Measurements from ENCODE around the gene ASPHD1.

ASPHD1 gene

DNA sequence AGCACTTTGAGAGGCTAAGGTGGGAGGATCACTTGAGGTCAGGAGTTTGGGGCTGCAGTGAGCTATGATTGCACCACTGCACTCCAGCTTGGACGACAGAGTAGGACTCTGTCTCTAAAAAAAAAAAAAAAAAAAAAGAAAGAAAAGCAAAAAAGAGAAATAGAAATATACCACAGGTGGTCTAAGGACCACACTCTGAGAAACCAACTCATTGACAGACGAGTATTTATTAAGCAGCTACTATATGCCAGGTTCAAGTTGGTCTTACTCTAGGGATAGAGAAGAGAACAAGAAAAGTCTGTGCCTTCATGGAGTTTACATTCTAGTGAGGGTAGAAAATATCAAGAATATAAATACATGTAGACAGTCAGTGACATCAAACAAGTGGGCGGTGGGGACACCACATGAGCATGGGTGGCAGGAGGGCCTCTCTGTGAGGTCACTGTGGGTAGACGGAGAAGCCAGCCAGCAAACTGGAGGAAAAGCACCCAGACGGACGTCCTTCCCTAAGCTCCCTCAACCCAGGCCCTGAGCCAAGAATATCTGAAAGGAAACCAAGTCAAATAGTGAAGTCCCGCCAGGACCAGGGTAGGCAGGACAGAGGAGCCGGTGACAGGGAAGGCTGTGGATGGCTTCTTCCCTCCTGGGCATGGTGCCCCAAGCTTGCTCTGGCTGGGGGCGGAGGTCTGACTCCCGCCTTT, 42.0 kb upstream of the ASPHD1 start:
- peaks cover 6% of the 10 kb centered on the region for H3K79me1 ChIP-seq (ENCODE audit: low read length)
- no peaks in the 10 kb centered on the region for H3K27me3 ChIP-seq (ENCODE audit: insufficient read depth, low read length, poor library complexity)
- no peak overlapping the region for H4K8ac ChIP-seq (ENCODE audit: low read depth, low read length)
- no peak overlapping the region for H3K4me3 ChIP-seq (ENCODE audit: low read length)
- H3K4ac ChIP-seq (ENCODE audit: low read depth, low read length) = no peak overlapping the region
- H3K36me3 ChIP-seq (ENCODE audit: control insufficient read depth, insufficient read depth, low read length) = no peaks in the 10 kb centered on the region
- H3K9ac ChIP-seq (ENCODE audit: low read length) = no peak overlapping the region
- H4K5ac ChIP-seq (ENCODE audit: low read length) = no peak overlapping the region
- no peak for DNase-seq
- no peak overlapping the region for H2BK5ac ChIP-seq (ENCODE audit: low read length)
- no peak overlapping the region for H3K4me2 ChIP-seq (ENCODE audit: low read length)
- no peak overlapping the region for H3K56ac ChIP-seq (ENCODE audit: low read length)
- no peak overlapping the region for H3K27ac ChIP-seq (ENCODE audit: low read depth, low read length)
- WGBS (ENCODE audit: extremely low coverage, insufficient coverage, low lambda C conversion rate) = no CpG with 5 or more reads among the region's 10 CpGs
- no peak overlapping the region for H2AK5ac ChIP-seq (ENCODE audit: low read length)
- H2BK120ac ChIP-seq (ENCODE audit: low read depth, low read length) = no peak overlapping the region
- peaks cover 4% of the 10 kb centered on the region for H3K79me2 ChIP-seq (ENCODE audit: control insufficient read depth, insufficient read depth, low read length)
- H3K18ac ChIP-seq (ENCODE audit: low read length) = no peak overlapping the region
- H3K23ac ChIP-seq (ENCODE audit: low read length) = no peak overlapping the region
- H2BK15ac ChIP-seq (replicated peaks; ENCODE audit: low read depth) = no peak overlapping the region
- H3K4me1 ChIP-seq (ENCODE audit: control insufficient read depth, low read depth, low read length) = no peaks in the 10 kb centered on the region

DNA sequence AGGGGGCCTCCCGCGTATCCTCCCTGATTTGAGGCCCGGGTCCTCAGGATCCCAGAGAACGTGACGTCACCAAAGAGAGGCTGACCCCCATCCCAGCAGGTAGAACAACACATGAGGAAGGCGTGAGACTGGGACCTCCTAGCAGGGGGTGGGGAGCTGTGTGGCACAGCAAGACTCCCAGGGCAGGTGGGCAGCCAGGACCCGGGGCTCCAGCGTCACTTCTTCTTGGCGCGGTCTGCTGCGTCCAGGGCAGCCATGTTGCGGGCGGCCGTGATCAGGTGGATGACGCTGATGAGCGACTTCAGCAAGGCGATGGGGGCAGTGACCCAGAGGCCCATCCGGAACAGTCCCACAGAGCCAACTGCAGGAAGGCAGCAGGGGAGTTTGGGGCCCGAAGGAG, 41.3 kb upstream of the ASPHD1 start:
- WGBS (ENCODE audit: extremely low coverage, insufficient coverage, low lambda C conversion rate) = no CpG with 5 or more reads among the region's 19 CpGs
- H3K27ac ChIP-seq (ENCODE audit: low read depth, low read length) = no peak overlapping the region
- no peaks in the 10 kb centered on the region for H3K36me3 ChIP-seq (ENCODE audit: control insufficient read depth, insufficient read depth, low read length)
- peaks cover 4% of the 10 kb centered on the region for H3K79me2 ChIP-seq (ENCODE audit: control insufficient read depth, insufficient read depth, low read length)
- no peak for DNase-seq
- no peaks in the 10 kb centered on the region for H3K27me3 ChIP-seq (ENCODE audit: insufficient read depth, low read length, poor library complexity)
- H4K5ac ChIP-seq (ENCODE audit: low read length) = no peak overlapping the region
- H2BK120ac ChIP-seq (ENCODE audit: low read depth, low read length) = no peak overlapping the region
- H3K23ac ChIP-seq (ENCODE audit: low read length) = no peak overlapping the region
- H3K79me1 ChIP-seq (ENCODE audit: low read length) = peaks cover 6% of the 10 kb centered on the region
- no peak overlapping the region for H3K4me2 ChIP-seq (ENCODE audit: low read length)
- H3K4me3 ChIP-seq (ENCODE audit: low read length) = no peak overlapping the region
- H2BK5ac ChIP-seq (ENCODE audit: low read length) = no peak overlapping the region
- H3K56ac ChIP-seq (ENCODE audit: low read length) = no peak overlapping the region
- H3K4ac ChIP-seq (ENCODE audit: low read depth, low read length) = no peak overlapping the region
- H3K9ac ChIP-seq (ENCODE audit: low read length) = no peak overlapping the region
- H2BK15ac ChIP-seq (replicated peaks; ENCODE audit: low read depth) = no peak overlapping the region
- no peak overlapping the region for H3K18ac ChIP-seq (ENCODE audit: low read length)
- no peak overlapping the region for H2AK5ac ChIP-seq (ENCODE audit: low read length)
- H4K8ac ChIP-seq (ENCODE audit: low read depth, low read length) = no peak overlapping the region
- peaks cover 2% of the 10 kb centered on the region for H3K4me1 ChIP-seq (ENCODE audit: control insufficient read depth, low read depth, low read length)

DNA sequence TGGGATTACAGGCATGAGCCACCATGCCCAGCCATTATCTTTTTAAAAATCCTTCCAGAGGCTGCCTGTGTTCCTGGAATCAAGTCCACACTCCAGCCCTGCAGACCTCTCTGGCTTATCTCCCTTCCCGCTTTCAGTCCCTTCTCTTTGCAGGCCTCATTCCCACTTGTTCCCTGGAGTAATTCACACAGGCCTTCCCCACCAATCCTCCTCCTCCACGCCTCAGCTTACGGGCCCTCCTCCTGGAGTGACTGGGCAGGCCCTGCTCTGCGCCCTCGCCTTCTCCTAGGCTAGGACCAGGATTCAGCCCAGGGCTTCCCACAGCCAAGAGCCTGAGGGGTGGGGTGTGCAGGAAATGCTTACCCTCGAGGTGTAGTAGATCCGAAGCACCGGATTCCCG, 40.1 kb upstream of the ASPHD1 start:
- Histone ChIP-seq H3K4me1 (ENCODE audit: control insufficient read depth, low read depth, low read length) (peaks cover 2% of the 10 kb centered on the region), H3K79me2 (ENCODE audit: control insufficient read depth, insufficient read depth, low read length) (peaks cover 4% of the 10 kb centered on the region), H3K27ac (ENCODE audit: low read depth, low read length) (no peak overlapping the region), H4K8ac (ENCODE audit: low read depth, low read length) (no peak overlapping the region), H3K79me1 (ENCODE audit: low read length) (peaks cover 6% of the 10 kb centered on the region), H3K36me3 (ENCODE audit: control insufficient read depth, insufficient read depth, low read length) (no peaks in the 10 kb centered on the region), H3K4ac (ENCODE audit: low read depth, low read length) (no peak overlapping the region), H2BK15ac (replicated peaks; ENCODE audit: low read depth) (no peak overlapping the region), H2BK5ac (ENCODE audit: low read length) (no peak overlapping the region), H3K4me2 (ENCODE audit: low read length) (no peak overlapping the region), H3K4me3 (ENCODE audit: low read length) (no peak overlapping the region), H2BK120ac (ENCODE audit: low read depth, low read length) (no peak overlapping the region), H2AK5ac (ENCODE audit: low read length) (no peak overlapping the region), H3K23ac (ENCODE audit: low read length) (no peak overlapping the region), H3K56ac (ENCODE audit: low read length) (no peak overlapping the region), H3K27me3 (ENCODE audit: insufficient read depth, low read length, poor library complexity) (no peaks in the 10 kb centered on the region), H4K5ac (ENCODE audit: low read length) (no peak overlapping the region), H3K18ac (ENCODE audit: low read length) (no peak overlapping the region), H3K9ac (ENCODE audit: low read length) (no peak overlapping the region)
- DNase-seq = no peak
- no CpG with 5 or more reads among the region's 9 CpGs for WGBS (ENCODE audit: extremely low coverage, insufficient coverage, low lambda C conversion rate)

DNA sequence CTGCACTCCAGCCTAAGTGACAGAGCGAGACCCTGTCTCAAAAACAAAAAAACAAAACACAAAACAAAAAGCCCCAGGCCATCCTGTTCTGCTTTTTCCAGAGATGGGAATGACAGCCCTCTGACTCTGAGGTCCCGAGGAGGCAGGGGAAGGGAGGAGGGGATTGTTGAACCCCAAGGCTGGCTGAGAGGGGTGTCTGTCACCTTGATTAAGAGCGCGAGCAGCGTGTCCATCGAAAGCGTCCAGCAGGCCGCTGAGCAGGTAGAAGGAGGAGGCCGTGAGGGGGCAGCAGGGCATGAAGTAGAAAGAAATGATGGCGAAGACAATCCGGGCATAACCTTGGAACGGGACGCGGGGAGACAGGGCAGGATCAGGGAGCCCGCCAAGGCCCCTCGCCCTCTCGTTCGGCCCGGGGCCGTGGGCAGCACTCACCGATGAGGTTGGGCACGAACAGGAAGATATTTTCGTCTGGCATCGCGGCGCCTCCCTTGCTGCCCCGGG, 37.9 kb upstream of the ASPHD1 start:
- Histone ChIP-seq H3K9ac (ENCODE audit: low read length) (peak overlapping the region; percentile 92), H3K56ac (ENCODE audit: low read length) (peak overlapping the region; percentile 89), H3K4me1 (ENCODE audit: control insufficient read depth, low read depth, low read length) (peaks cover 2% of the 10 kb centered on the region), H3K27ac (ENCODE audit: low read depth, low read length) (peak overlapping the region; percentile 52), H3K4ac (ENCODE audit: low read depth, low read length) (peak overlapping the region; percentile 22), H2BK15ac (replicated peaks; ENCODE audit: low read depth) (no peak overlapping the region), H4K5ac (ENCODE audit: low read length) (no peak overlapping the region), H2BK120ac (ENCODE audit: low read depth, low read length) (no peak overlapping the region), H3K18ac (ENCODE audit: low read length) (peak overlapping the region; percentile 29), H3K4me2 (ENCODE audit: low read length) (peak overlapping the region; percentile 97), H3K27me3 (ENCODE audit: insufficient read depth, low read length, poor library complexity) (no peaks in the 10 kb centered on the region), H3K79me1 (ENCODE audit: low read length) (peaks cover 6% of the 10 kb centered on the region), H2BK5ac (ENCODE audit: low read length) (no peak overlapping the region), H4K8ac (ENCODE audit: low read depth, low read length) (no peak overlapping the region), H3K4me3 (ENCODE audit: low read length) (peak overlapping the region; percentile 89), H2AK5ac (ENCODE audit: low read length) (no peak overlapping the region), H3K23ac (ENCODE audit: low read length) (peak overlapping the region; percentile 89), H3K36me3 (ENCODE audit: control insufficient read depth, insufficient read depth, low read length) (no peaks in the 10 kb centered on the region), H3K79me2 (ENCODE audit: control insufficient read depth, insufficient read depth, low read length) (peaks cover 4% of the 10 kb centered on the region)
- no CpG with 5 or more reads among the region's 27 CpGs for WGBS (ENCODE audit: extremely low coverage, insufficient coverage, low lambda C conversion rate)
- peak; percentile 27 for DNase-seq

DNA sequence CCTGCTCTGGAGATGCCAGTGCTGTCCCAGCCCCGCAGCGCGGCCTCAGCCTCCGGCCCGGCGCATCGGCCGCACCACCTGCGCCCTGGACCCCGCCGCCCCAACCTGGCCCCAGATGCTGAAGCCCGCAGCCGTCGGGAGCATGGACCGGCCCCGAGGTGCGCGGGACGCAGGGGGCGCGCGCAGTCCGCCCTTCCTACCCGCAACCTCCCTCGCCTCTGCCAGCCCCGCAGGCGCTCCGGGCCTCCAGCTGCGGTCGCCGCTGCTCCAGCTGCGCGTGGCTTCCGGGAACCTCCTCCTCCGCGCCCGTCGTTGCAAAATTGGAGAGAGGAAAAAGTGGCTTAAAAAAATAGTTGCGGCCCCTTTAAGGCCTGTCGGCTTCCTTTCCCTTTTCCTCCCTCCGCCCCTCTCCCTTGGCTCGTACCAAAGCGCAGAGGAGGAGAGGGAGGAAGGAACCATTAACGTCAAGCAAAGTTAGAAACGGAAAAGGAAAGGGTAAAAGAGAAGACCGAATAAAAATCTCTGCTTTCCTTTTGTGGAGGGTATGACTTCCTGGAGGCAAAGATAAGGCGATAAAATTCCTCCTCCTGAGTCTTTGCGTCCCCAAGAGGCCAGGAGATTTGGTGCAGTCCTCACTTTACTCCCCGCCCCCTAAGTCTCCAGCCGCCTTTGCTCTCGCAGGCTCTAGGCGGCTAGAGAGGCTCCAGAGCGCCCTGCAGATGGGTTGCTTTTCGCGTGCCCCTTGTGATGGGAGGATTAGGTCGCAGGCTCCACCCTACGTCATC, 37.2 kb upstream of the ASPHD1 start, which contains the start of gene CDIPT:
Gene CDIPT (minus strand): TSS at position 343 of the 785 bp plus-strand sequence. CDS start 369 bp downstream, outside the sequence.
- H2BK120ac ChIP-seq (ENCODE audit: low read depth, low read length) = no peak within 1 kb of the TSS
- H3K18ac ChIP-seq (ENCODE audit: low read length) = peak within 1 kb of the TSS; percentile 29
- no peak within 1 kb of the TSS for H4K8ac ChIP-seq (ENCODE audit: low read depth, low read length)
- H3K27ac ChIP-seq (ENCODE audit: low read depth, low read length) = peak within 1 kb of the TSS; percentile 52
- WGBS (ENCODE audit: extremely low coverage, insufficient coverage, low lambda C conversion rate) = no CpG with 5 or more reads among the region's 57 CpGs
- H3K4me2 ChIP-seq (ENCODE audit: low read length) = peak within 1 kb of the TSS; percentile 97
- peaks cover 2% of the 10 kb centered on the region for H3K4me1 ChIP-seq (ENCODE audit: control insufficient read depth, low read depth, low read length)
- peak within 1 kb of the TSS; percentile 29 for H2BK5ac ChIP-seq (ENCODE audit: low read length)
- H2AK5ac ChIP-seq (ENCODE audit: low read length) = no peak within 1 kb of the TSS
- H3K4ac ChIP-seq (ENCODE audit: low read depth, low read length) = peak within 1 kb of the TSS; percentile 22
- H3K9ac ChIP-seq (ENCODE audit: low read length) = peak within 1 kb of the TSS; percentile 92
- no peaks in the 10 kb centered on the region for H3K27me3 ChIP-seq (ENCODE audit: insufficient read depth, low read length, poor library complexity)
- H3K23ac ChIP-seq (ENCODE audit: low read length) = peak within 1 kb of the TSS; percentile 89
- no peaks in the 10 kb centered on the region for H3K36me3 ChIP-seq (ENCODE audit: control insufficient read depth, insufficient read depth, low read length)
- H3K79me2 ChIP-seq (ENCODE audit: control insufficient read depth, insufficient read depth, low read length) = peaks cover 4% of the 10 kb centered on the region
- H3K56ac ChIP-seq (ENCODE audit: low read length) = peak within 1 kb of the TSS; percentile 89
- DNase-seq = peak; percentile 98
- peaks cover 6% of the 10 kb centered on the region for H3K79me1 ChIP-seq (ENCODE audit: low read length)
- H4K5ac ChIP-seq (ENCODE audit: low read length) = no peak within 1 kb of the TSS
- H3K4me3 ChIP-seq (ENCODE audit: low read length) = peak within 1 kb of the TSS; percentile 89
- no peak within 1 kb of the TSS for H2BK15ac ChIP-seq (replicated peaks; ENCODE audit: low read depth)
